ENCODE data around the gene ACOT8.

GRCh38 chr20:45905505-45906079 is 48.4 kb upstream of the ACOT8 start:
- TF ChIP-seq EZH2 (IDR thresholded peaks at IDR 0.05; ENCODE audit: insufficient read depth, poor library complexity, severe bottlenecking) (no peak), EZH2phosphoT487 (IDR thresholded peaks at IDR 0.05; ENCODE audit: insufficient read depth, low read depth) (no peak)

Measured in GM23248 (cell line).